ENCODE results near the gene XIRP2. TPM values are rescaled to one million over a fixed set of nuclear protein-coding genes. Genes with fewer than 3 reads are reported as not detected.

XIRP2 gene
- total and polyA plus RNA-seq, 2 of the 13 experiments (the other 11 are each of a cell fraction or from before 2014, with no cell fraction given), result 0.04 to 0.05 TPM

- TF ChIP-seq, protein P1, sequence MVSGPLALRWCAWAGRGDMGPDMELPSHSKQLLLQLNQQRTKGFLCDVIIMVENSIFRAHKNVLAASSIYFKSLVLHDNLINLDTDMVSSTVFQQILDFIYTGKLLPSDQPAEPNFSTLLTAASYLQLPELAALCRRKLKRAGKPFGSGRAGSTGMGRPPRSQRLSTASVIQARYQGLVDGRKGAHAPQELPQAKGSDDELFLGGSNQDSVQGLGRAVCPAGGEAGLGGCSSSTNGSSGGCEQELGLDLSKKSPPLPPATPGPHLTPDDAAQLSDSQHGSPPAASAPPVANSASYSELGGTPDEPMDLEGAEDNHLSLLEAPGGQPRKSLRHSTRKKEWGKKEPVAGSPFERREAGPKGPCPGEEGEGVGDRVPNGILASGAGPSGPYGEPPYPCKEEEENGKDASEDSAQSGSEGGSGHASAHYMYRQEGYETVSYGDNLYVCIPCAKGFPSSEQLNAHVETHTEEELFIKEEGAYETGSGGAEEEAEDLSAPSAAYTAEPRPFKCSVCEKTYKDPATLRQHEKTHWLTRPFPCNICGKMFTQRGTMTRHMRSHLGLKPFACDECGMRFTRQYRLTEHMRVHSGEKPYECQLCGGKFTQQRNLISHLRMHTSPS (CRISPR knock-in tag; IDR thresholded peaks at IDR 0.05; ENCODE audit: low read depth), result no peak
- TF ChIP-seq JUNB (CRISPR knock-in tag; IDR thresholded peaks at IDR 0.05; ENCODE audit: borderline replicate concordance) (no peak), SMAD3 (CRISPR knock-in tag; IDR thresholded peaks at IDR 0.05) (no peak), ZNF136 (CRISPR knock-in tag; IDR thresholded peaks at IDR 0.05; ENCODE audit: low read depth) (no peak)
These were observed 212.2 kb downstream of the XIRP2 start (continued) for GRCh38 chr2:167100506-167100905.

DNA sequence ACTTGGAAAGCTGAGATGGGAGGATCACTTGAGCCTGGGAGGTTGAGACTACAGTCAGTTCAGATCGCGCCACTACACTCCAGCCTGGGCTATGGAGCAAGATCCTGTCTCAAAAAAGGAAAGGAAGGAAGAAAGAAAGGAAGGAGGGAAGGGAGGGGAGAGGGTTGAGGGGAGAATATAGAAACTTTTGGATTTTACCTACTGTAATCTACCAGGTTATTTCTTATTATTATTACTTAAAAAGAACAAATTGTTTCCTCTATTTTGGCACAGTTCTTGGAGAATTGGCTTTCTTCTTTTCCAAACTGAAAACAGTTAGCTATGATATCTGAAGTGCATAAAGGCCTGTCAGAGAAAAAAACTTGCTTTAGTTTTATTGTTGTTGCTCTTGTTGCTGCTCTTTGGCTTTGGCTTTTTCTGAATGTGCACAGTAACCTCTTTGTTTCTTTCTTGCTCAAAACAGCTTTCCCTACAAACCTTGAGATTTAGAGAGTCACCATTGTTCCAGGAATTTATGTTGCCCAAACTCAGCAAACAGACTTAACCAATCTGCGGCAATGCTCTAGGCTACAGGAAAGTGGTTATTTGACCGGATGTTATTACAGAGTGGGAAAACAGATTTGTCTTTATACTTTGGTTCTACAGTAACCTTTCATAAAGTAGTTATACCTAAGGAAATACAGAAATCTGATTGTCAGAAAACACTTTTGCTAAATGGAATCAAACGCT lies 214.9 kb downstream of the XIRP2 start:
- peak overlapping the region; percentile 1 for H2AFZ ChIP-seq (ENCODE audit: low read length)
- ChIA-PET POLR2A (interaction anchor here (0.9 kb wide), 1 partner anchor 38 kb away, joined by 3 read pairs; no protein-coding TSS in a partner anchor), CTCF (ENCODE audit: low intra/inter-chr PET ratio, low total read pairs) (no interaction called here)
- H3K4me3 ChIP-seq (replicated peaks in 1 of 3; ENCODE audit: insufficient read depth in 1 of 3, low read depth in 2 of 3, low read length in 3 of 3), result peak overlapping the region in 2 of 3 experiments; percentile 8 to 28; a peak in 2 of 6 replicates
- no peaks in the 10 kb centered on the region for H3K79me2 ChIP-seq (ENCODE audit: insufficient read depth, low read length)
- peak; percentile 97 for DNase-seq (ENCODE audit: low spot score)
- peak; percentile 88 for FAIRE-seq
- peaks cover 21% of the 10 kb centered on the region for H3K9me3 ChIP-seq (ENCODE audit: low read length)
- peaks cover 46% of the 10 kb centered on the region for H3K4me1 ChIP-seq (ENCODE audit: insufficient read depth, low read length)
- no TSS peak for BruUV-seq (replicated peaks)
- intact Hi-C loops (cut with micrococcal nuclease; ENCODE audit: unreplicated experiment), result no loop called here
- ATAC-seq, result peak; percentile 100
- no peaks in the 10 kb centered on the region for H3K36me3 ChIP-seq (replicated peaks in 1 of 2; ENCODE audit: control insufficient read depth in 1 of 2, insufficient read depth in 2 of 2, low read length in 2 of 2)
- 32% methylated on average over 5 of the region's 5 CpGs for WGBS (ENCODE audit: low lambda C conversion rate)
- in situ Hi-C loops (cut with HindIII; ENCODE audit: extremely low pct_ligation_motif_present, low pct_unique_long_range_greater_than_20kb), result no loop called here
- H3K9ac ChIP-seq (ENCODE audit: insufficient read depth, low read depth, low read length), result peak overlapping the region; percentile 51
- H3K27ac ChIP-seq (ENCODE audit: extremely low read length, insufficient read depth, low read length), result peak overlapping the region; percentile 73
- peak overlapping the region; percentile 55 for H3K4me2 ChIP-seq (ENCODE audit: low read depth, low read length)
- no peaks in the 10 kb centered on the region for H4K20me1 ChIP-seq (ENCODE audit: insufficient read depth, low read length)
- no peaks in the 10 kb centered on the region for H3K27me3 ChIP-seq (ENCODE audit: control insufficient read depth in 1 of 2, insufficient read depth in 2 of 2, low read length in 2 of 2)
- no peak for TF ChIP-seq CC2D1A (CRISPR knock-in tag; IDR thresholded peaks at IDR 0.05)
- no peak for TF ChIP-seq ZBED4 (CRISPR knock-in tag; IDR thresholded peaks at IDR 0.05; ENCODE audit: borderline replicate concordance)
- no peak for TF ChIP-seq ZNF800 (CRISPR knock-in tag; IDR thresholded peaks at IDR 0.05)
- no peak for TF ChIP-seq ZNF251 (CRISPR knock-in tag; IDR thresholded peaks at IDR 0.05)
- peak; percentile 49; the same call in 1 of the 2 replicates for TF ChIP-seq ZNF792 (CRISPR knock-in tag; IDR thresholded peaks at IDR 0.05)
- TF ChIP-seq ZNF225 (CRISPR knock-in tag; IDR thresholded peaks at IDR 0.05), result no peak
- TF ChIP-seq, protein P2, sequence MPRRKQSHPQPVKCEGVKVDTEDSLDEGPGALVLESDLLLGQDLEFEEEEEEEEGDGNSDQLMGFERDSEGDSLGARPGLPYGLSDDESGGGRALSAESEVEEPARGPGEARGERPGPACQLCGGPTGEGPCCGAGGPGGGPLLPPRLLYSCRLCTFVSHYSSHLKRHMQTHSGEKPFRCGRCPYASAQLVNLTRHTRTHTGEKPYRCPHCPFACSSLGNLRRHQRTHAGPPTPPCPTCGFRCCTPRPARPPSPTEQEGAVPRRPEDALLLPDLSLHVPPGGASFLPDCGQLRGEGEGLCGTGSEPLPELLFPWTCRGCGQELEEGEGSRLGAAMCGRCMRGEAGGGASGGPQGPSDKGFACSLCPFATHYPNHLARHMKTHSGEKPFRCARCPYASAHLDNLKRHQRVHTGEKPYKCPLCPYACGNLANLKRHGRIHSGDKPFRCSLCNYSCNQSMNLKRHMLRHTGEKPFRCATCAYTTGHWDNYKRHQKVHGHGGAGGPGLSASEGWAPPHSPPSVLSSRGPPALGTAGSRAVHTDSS (CRISPR knock-in tag; conservative IDR thresholded peaks at IDR 0.05), result no peak
- no peak for TF ChIP-seq NRL (CRISPR knock-in tag; IDR thresholded peaks at IDR 0.05; ENCODE audit: borderline replicate concordance)
